ENCODE results near the gene PODNL1.
"Not testable (repeated sequence)": the region's sequence is repeated elsewhere in the genome, so short reads cannot be mapped to it uniquely, and the experiment has no call there.

Gene PODNL1

DNA sequence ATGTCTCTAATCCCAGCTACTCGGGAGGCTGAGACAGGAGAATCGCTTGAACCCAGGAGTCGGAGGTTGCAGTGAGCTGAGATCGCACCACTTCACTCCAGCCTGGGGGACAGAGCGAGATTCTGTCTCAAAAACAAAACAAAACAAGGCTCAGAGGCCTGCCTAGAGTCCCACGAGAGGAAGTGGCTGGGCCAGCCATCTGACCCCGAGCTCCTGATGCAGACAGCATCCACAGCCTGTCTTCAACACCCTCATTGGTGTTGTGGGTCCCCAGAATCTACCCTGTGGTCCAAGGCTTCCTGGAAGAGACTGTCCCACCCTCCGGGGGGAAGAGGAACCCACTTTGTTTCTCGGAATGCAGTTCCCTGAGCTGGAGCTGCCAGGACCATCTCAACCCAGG lies 43.2 kb upstream of the PODNL1 start:
- Histone ChIP-seq H3K27me3 (ENCODE audit: insufficient read depth, low read length) (no peaks in the 10 kb centered on the region), H3K27ac (ENCODE audit: low read depth, low read length) (no peak overlapping the region), H3K36me3 (ENCODE audit: insufficient read depth, low read length) (no peaks in the 10 kb centered on the region), H3K4me1 (ENCODE audit: control insufficient read depth, insufficient read depth, low read length, unreplicated experiment) (no peaks in the 10 kb centered on the region), H2AFZ (ENCODE audit: low read length, unreplicated experiment) (no peak overlapping the region), H3K79me2 (ENCODE audit: control insufficient read depth, insufficient read depth, low read length, unreplicated experiment) (no peaks in the 10 kb centered on the region), H3K4me3 (ENCODE audit: low read depth, low read length) (no peak overlapping the region)

DNA sequence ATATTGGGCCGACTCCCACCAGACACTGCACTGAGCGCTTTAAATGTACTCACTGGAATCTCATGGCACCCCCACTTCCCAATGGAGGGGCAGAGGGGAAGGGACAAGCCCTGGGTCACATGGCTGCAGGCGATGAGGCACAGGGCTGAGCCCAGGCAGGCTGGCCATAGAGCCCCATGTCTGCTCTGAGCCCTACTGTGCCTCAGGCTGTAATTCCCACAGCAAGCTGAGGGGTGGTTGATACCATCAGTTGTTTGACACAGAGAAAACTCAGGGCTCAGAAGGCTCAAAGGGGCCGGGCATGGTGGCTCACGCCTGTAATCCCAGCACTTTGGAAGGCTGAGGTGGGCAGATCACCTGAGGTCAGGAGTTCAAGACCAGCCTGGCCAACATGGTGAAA lies 42.8 kb upstream of the PODNL1 start:
- no peaks in the 10 kb centered on the region for H3K36me3 ChIP-seq (ENCODE audit: insufficient read depth, low read length)
- no peaks in the 10 kb centered on the region for H3K4me1 ChIP-seq (ENCODE audit: control insufficient read depth, insufficient read depth, low read length, unreplicated experiment)

DNA sequence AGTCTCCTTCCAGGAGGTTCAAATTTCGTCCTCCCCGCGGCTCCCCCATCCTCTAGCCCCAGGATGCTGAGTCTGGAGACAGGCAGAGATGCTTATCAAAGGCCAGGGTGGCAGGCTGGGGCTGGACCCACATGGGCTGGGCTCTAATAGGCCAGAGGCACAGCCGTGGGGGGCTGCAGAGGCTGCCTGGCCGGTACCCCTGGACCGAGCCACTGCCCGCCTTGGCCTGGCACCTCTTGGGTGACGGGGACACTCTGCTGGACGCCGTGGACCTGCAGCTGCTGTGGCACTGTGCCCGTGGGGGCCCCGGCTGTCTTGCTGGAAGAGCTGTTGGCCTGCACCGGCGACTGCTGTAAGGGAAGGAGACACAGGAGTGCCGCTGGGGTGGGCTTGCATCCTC lies 42.1 kb upstream of the PODNL1 start:
- H2AFZ ChIP-seq (ENCODE audit: low read length, unreplicated experiment) = no peak overlapping the region
- H3K4me3 ChIP-seq (ENCODE audit: low read depth, low read length) = no peak overlapping the region
- H3K36me3 ChIP-seq (ENCODE audit: insufficient read depth, low read length) = no peaks in the 10 kb centered on the region
- no peaks in the 10 kb centered on the region for H3K79me2 ChIP-seq (ENCODE audit: control insufficient read depth, insufficient read depth, low read length, unreplicated experiment)
- H3K4me1 ChIP-seq (ENCODE audit: control insufficient read depth, insufficient read depth, low read length, unreplicated experiment) = no peaks in the 10 kb centered on the region
- H3K27ac ChIP-seq (ENCODE audit: low read depth, low read length) = no peak overlapping the region
- no peaks in the 10 kb centered on the region for H3K27me3 ChIP-seq (ENCODE audit: insufficient read depth, low read length)

More for the DNA sequence above, 42.8 kb upstream of the PODNL1 start:
- Histone ChIP-seq H2AFZ (ENCODE audit: low read length, unreplicated experiment) (no peak overlapping the region), H3K27ac (ENCODE audit: low read depth, low read length) (no peak overlapping the region), H3K79me2 (ENCODE audit: control insufficient read depth, insufficient read depth, low read length, unreplicated experiment) (no peaks in the 10 kb centered on the region), H3K4me3 (ENCODE audit: low read depth, low read length) (no peak overlapping the region), H3K27me3 (ENCODE audit: insufficient read depth, low read length) (no peaks in the 10 kb centered on the region)

DNA sequence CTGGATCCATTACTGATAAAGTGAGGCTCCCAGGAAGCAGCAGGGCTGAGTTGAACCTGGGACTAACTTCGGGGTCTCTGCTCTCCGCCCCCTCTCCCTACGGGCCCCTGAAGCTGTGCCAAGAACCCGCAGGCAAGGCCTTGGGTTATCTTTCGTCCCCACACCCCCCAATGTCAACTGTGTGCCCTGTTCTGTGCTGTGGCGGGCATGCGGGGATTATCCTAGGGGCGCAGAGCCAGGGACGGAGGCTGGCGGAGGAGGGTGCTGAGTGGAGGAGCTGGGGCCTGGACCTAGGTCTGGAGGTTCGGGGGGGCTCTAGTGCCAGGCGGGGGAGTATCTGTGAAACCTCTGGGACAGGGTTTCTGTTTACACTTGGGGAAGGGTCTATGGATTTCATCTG lies 41.5 kb upstream of the PODNL1 start:
- Histone ChIP-seq H3K79me2 (ENCODE audit: control insufficient read depth, insufficient read depth, low read length, unreplicated experiment) (no peaks in the 10 kb centered on the region), H2AFZ (ENCODE audit: low read length, unreplicated experiment) (no peak overlapping the region), H3K36me3 (ENCODE audit: insufficient read depth, low read length) (no peaks in the 10 kb centered on the region), H3K4me1 (ENCODE audit: control insufficient read depth, insufficient read depth, low read length, unreplicated experiment) (no peaks in the 10 kb centered on the region), H3K4me3 (ENCODE audit: low read depth, low read length) (no peak overlapping the region), H3K27ac (ENCODE audit: low read depth, low read length) (no peak overlapping the region), H3K27me3 (ENCODE audit: insufficient read depth, low read length) (no peaks in the 10 kb centered on the region)

DNA sequence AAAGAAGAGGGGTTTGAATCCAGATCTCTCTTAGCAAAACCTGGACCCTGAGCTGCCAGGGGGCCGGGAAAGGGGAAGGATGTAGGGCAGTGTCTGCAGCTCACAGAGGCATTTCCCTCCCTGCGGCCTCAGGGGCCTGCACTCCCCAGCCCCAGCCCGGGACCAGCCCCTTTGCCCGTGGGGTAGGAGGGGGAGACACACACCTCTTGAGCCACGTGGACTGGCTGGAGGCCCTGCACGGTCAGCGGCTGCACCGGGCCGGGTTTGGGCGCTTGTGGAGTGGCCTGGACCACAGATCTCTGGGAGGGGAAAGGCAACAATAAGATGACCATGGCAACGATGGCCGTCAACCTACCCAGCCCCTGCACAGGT lies 41.0 kb upstream of the PODNL1 start:
- H3K27me3 ChIP-seq (ENCODE audit: insufficient read depth, low read length) = no peaks in the 10 kb centered on the region
- H3K79me2 ChIP-seq (ENCODE audit: control insufficient read depth, insufficient read depth, low read length, unreplicated experiment) = no peaks in the 10 kb centered on the region
- no peaks in the 10 kb centered on the region for H3K36me3 ChIP-seq (ENCODE audit: insufficient read depth, low read length)
- H3K4me1 ChIP-seq (ENCODE audit: control insufficient read depth, insufficient read depth, low read length, unreplicated experiment) = no peaks in the 10 kb centered on the region
- no peak overlapping the region for H3K4me3 ChIP-seq (ENCODE audit: low read depth, low read length)
- H2AFZ ChIP-seq (ENCODE audit: low read length, unreplicated experiment) = no peak overlapping the region
- H3K27ac ChIP-seq (ENCODE audit: low read depth, low read length) = no peak overlapping the region

DNA sequence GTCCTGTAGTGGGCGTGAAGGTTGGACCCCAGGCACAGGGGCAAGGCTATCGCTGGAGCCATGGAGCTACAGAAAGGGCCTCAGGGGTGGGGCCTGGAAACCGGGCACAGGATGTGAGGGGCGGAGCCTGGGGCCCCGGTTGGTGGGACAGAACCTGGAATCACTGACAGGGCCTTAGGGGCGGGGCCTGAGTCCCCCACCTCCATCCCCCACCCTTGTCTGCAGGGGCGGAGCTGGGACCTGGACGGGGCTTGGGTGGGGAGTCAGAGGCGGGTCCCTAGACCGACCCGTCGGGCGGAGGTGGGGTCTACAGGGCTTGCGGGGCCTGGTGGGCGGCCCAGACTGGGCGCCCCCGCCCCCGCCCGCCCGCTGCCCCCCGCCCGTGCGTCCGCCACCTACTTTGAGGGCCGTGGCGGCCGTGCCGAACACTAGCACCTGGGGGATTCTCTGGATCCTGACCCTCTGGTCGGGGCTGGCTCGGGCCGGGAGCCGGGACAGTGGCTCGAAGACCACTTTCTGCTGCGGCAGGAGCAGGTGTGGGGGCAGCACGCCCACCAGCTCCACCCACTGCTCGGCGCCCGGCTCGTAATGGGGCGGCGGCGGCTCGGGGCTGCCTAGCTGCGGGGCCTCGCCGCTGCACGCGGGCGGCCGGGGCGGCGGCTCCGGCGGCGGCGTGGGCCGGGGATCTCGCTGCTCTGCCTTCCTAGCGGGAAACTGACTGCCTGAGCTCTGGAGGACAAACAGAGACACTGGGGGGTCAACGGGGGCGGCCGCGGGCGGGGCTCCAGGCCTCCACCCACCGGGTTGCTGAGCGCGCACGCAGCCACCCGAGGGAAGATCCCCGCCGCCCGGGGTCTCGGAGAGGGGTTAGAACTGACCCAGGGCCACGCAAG lies 40.4 kb upstream of the PODNL1 start:
- Histone ChIP-seq H3K4me3 (ENCODE audit: low read depth, low read length) (no peak overlapping the region), H3K79me2 (ENCODE audit: control insufficient read depth, insufficient read depth, low read length, unreplicated experiment) (no peaks in the 10 kb centered on the region), H2AFZ (ENCODE audit: low read length, unreplicated experiment) (no peak overlapping the region), H3K27me3 (ENCODE audit: insufficient read depth, low read length) (no peaks in the 10 kb centered on the region), H3K27ac (ENCODE audit: low read depth, low read length) (no peak overlapping the region), H3K36me3 (ENCODE audit: insufficient read depth, low read length) (no peaks in the 10 kb centered on the region), H3K4me1 (ENCODE audit: control insufficient read depth, insufficient read depth, low read length, unreplicated experiment) (no peaks in the 10 kb centered on the region)

DNA sequence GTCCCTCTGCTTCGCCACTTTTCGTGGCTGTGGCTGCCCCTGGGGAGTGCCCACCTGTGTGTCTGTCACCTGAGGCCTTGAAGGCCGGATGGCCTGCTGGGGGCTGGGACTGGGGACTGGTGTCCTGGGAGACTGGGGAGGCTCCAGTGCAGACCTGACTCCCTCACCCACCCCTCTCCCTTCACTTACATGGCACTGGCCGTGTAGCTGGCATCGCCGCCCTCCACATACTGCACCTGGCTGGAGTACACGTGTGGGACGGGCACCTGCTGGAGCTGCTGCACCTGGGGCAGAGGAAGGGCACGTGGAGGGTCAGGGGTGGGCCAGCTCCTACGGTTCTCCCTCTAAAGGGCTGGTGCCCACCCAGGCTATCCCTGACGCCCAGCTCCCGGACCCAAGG lies 39.6 kb upstream of the PODNL1 start:
- no peak overlapping the region for H3K4me3 ChIP-seq (ENCODE audit: low read depth, low read length)

DNA sequence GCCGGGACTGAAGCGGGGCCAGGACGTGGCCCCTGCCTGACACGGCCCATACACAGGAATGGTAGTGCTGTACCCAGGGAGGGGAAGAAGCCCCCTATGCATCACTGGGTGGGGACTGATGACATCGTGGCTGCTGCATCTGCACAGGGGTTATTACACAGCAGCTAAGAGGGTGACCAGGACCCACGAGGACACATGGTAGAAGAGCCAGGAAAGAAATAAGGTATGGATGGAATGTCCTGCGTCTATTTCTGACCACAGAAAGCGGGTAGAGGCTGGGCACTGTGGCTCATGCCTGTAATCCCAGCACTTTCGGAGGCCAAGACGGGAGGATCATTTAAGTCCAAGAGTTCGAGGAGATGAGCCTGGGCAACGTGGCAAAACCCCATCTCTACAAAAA lies 38.2 kb upstream of the PODNL1 start:
- Histone ChIP-seq H3K27ac (ENCODE audit: low read depth, low read length) (no peak overlapping the region), H2AFZ (ENCODE audit: low read length, unreplicated experiment) (no peak overlapping the region), H3K27me3 (ENCODE audit: insufficient read depth, low read length) (no peaks in the 10 kb centered on the region), H3K79me2 (ENCODE audit: control insufficient read depth, insufficient read depth, low read length, unreplicated experiment) (no peaks in the 10 kb centered on the region), H3K4me3 (ENCODE audit: low read depth, low read length) (no peak overlapping the region), H3K4me1 (ENCODE audit: control insufficient read depth, insufficient read depth, low read length, unreplicated experiment) (no peaks in the 10 kb centered on the region), H3K36me3 (ENCODE audit: insufficient read depth, low read length) (no peaks in the 10 kb centered on the region)

More for the DNA sequence above, 39.6 kb upstream of the PODNL1 start:
- H3K4me1 ChIP-seq (ENCODE audit: control insufficient read depth, insufficient read depth, low read length, unreplicated experiment) = no peaks in the 10 kb centered on the region
- no peaks in the 10 kb centered on the region for H3K36me3 ChIP-seq (ENCODE audit: insufficient read depth, low read length)
- no peaks in the 10 kb centered on the region for H3K79me2 ChIP-seq (ENCODE audit: control insufficient read depth, insufficient read depth, low read length, unreplicated experiment)
- no peak overlapping the region for H3K27ac ChIP-seq (ENCODE audit: low read depth, low read length)
- H3K27me3 ChIP-seq (ENCODE audit: insufficient read depth, low read length) = no peaks in the 10 kb centered on the region
- H2AFZ ChIP-seq (ENCODE audit: low read length, unreplicated experiment) = no peak overlapping the region

DNA sequence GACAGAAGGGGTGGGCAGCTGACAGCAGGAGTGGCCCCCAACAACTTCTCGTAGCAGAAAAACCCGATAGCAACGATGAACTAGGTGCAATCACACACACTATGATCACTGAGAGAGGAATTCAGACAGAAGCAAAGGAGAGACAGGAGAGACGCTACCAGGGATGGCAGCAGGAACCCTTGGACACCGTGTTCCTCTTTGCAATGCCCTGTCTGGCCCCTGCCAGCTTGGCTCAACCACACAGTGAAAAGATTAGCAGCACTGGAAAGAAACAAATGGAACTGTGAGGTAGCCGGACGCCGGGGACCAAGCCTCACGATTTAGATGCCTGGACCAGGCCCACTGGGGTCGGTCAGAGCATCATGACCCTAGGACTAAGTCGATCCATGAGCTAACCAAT lies 37.7 kb upstream of the PODNL1 start:
- Histone ChIP-seq H3K79me2 (ENCODE audit: control insufficient read depth, insufficient read depth, low read length, unreplicated experiment) (no peaks in the 10 kb centered on the region), H3K36me3 (ENCODE audit: insufficient read depth, low read length) (no peaks in the 10 kb centered on the region), H3K27me3 (ENCODE audit: insufficient read depth, low read length) (no peaks in the 10 kb centered on the region), H3K27ac (ENCODE audit: low read depth, low read length) (no peak overlapping the region), H3K4me3 (ENCODE audit: low read depth, low read length) (no peak overlapping the region), H2AFZ (ENCODE audit: low read length, unreplicated experiment) (no peak overlapping the region), H3K4me1 (ENCODE audit: control insufficient read depth, insufficient read depth, low read length, unreplicated experiment) (no peaks in the 10 kb centered on the region)

DNA sequence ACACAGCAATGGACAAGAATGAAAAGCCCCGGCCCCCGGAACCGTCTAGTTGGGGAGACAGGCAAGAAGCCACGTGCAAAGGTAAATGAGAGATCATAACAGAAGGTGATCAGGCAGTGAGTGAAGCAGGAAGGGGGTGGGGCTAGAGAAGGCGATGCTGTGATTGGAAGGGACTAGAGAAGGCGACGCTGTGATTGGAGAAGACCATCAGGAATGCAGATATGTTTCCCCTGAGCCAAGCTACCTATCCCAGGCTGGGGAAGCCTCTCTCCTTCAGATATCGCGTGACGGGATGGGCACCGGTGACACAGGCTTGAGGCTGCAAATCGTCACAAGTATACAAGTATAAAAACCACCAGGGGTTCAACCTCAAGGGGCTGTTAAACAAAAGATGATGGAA lies 35.9 kb upstream of the PODNL1 start:
- Histone ChIP-seq H3K27me3 (ENCODE audit: insufficient read depth, low read length) (no peaks in the 10 kb centered on the region), H3K4me1 (ENCODE audit: control insufficient read depth, insufficient read depth, low read length, unreplicated experiment) (no peaks in the 10 kb centered on the region), H3K79me2 (ENCODE audit: control insufficient read depth, insufficient read depth, low read length, unreplicated experiment) (no peaks in the 10 kb centered on the region), H3K4me3 (ENCODE audit: low read depth, low read length) (no peak overlapping the region), H3K36me3 (ENCODE audit: insufficient read depth, low read length) (no peaks in the 10 kb centered on the region), H2AFZ (ENCODE audit: low read length, unreplicated experiment) (no peak overlapping the region), H3K27ac (ENCODE audit: low read depth, low read length) (no peak overlapping the region)

DNA sequence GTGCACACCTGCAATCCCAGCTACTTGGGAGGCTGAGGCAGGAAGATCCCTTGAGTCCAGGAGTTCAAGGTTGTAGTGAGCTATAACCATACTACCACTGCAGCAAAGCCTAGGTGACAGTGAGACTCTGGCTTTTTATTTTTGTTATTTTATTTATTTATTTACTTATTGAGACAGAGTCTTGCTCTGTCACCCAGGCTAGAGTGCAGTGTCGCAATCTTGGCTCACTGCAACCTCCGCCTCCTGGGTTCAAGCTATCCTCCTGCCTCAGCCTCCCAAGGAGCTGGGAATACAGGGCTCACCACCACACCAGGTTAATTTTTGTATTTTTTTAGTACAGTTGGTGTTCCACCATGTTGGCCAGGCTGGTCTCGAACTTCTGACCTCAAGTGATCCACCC lies 35.3 kb upstream of the PODNL1 start:
- not testable (repeated sequence) for H2AFZ ChIP-seq (ENCODE audit: low read length, unreplicated experiment); H3K4me1 ChIP-seq (ENCODE audit: control insufficient read depth, insufficient read depth, low read length, unreplicated experiment); H3K27me3 ChIP-seq (ENCODE audit: insufficient read depth, low read length); H3K4me3 ChIP-seq (ENCODE audit: low read depth, low read length); H3K79me2 ChIP-seq (ENCODE audit: control insufficient read depth, insufficient read depth, low read length, unreplicated experiment); H3K27ac ChIP-seq (ENCODE audit: low read depth, low read length); H3K36me3 ChIP-seq (ENCODE audit: insufficient read depth, low read length)

All from ACC112 (cell line).